ENCODE data around the gene GALNT11.
"Not testable (repeated sequence)": the region's sequence is repeated elsewhere in the genome, so short reads cannot be mapped to it uniquely, and the experiment has no call there.

GALNT11 gene

DNA sequence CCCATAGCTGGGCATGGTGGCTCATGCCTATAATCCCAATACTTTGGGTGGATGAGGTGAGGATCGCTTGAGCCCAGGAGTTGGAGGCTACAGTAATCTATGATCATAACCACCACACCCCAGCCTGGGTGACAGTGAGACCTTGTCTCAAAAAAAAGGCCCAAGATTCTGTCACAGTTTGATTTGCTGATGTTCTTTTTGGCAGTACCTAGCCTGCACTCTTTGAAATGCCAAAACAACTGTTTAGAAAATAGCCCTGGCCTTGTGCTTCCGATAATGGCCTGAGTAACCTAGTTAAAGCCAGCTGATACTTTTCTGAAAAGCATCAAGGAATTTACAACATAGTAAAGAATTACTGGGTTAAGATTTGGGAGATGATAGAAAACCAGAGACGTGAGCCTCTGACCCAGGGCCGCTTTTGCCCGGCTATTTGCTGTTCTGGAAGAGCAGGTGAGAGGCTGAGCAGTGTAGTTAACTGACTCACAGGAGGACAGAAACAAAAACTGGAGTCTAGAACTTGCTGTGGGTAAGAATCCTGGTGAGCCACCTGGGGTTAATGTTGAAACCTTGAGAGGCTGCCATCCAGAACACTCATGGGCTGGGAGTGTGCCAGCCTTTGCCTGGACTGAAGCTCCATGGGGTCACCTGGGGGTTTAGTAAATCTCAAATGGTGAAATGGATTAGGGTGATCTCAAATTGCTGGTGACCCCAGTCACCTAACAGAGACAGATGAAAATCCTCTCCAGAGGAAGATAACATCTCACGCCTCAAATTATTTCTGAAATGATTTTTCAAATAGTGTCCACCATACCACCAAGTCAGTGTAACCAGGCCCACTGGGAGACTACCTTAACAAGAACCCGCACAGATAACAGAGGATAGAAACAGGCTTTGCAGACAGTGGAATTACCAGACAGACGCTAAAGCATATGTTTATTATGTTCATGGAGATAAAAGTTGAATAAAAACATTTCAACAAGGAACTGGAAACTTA is 51.8 kb downstream of the GALNT11 start:
- no peak for DNase-seq

DNA sequence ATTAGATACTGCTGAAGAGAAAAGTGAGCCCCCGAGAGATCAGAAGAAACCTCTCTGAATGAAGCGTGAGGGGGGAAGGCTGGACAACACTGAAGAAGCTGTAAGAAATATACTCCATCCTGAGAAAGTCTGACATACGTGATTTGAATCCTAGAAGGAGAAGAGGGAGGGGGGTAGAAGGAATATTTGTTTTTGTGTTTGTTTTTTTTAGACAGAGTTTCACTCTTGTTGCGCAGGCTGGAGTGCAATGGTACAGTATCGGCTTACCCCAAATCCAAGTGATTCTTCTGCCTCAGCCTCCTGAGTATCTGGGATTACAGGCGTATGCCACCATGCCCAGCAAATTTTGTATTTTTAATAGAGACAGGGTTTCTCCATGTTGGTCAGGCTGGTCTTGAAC is 52.6 kb downstream of the GALNT11 start:
- DNase-seq, result no peak

- DNase-seq, result no peak
These were observed 53.3 kb downstream of the GALNT11 start for GRCh38 chr7:152078786-152079185.

GRCh38 chr7:152081088-152081487 is 55.6 kb downstream of the GALNT11 start:
- no peak for DNase-seq

- not testable (repeated sequence) for DNase-seq
These were observed 56.7 kb downstream of the GALNT11 start for GRCh38 chr7:152082073-152082721.

- no peak for DNase-seq
These were observed 59.7 kb downstream of the GALNT11 start for GRCh38 chr7:152085131-152085530.

GRCh38 chr7:152086513-152086912 is 61.0 kb downstream of the GALNT11 start:
- DNase-seq, result no peak

DNA sequence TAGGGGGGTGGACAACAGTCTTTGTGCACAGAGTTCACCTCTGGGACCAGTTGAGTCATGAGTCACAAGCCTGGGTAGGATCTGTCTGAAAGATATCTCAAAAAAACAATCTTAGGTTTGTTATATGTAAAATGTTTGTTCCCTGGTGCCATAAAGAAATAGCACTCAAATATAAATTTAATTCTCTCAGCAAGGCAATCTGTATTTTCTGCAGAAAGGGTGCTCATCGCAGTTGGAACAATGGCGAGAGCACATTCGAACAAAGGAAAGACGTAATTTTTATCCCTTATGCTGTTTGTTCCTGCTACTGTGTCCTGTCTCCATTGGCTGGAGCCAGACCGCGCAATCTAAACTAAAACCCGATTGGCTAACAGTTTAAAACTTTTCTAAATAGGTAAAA is 63.7 kb downstream of the GALNT11 start:
- no peak for DNase-seq

DNA sequence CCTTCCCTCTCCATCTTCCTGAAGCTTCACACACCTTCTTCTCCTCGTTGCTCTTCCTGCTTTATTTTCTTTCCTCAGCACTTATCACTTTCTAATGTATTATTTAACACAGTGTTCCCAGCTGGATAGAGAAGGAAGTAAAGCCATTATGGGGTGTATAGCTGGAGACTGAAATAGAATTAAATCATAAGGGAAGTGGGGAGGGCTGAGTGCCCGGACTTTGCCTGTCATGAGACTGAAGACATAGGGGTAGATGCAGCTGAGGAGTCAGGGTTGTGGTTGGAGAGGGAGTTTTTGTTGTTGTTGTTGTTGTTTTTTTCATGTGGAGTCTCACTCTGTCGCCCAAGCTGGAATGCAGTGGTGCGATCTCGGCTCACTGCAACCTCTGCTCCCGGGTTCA is 65.3 kb downstream of the GALNT11 start:
- no peak for DNase-seq

DNA sequence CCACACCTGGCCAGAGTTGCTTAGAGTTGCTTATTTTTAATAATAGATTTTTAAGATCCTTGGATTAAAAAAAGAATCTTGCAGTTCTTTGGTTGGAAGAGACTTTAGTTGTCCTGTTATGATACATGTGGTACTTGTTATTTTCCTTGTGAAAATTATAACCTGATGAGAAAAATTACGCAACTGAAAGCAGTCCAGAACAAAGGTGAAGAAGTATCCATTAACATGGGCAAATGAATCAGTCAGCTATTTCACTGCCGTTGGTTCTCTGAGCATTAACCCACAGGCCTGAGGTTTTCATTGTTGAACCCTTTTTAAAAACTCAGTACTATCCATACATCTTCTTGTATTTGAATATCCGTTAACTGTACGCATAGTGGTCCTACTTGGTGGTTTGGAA is 68.2 kb downstream of the GALNT11 start:
- DNase-seq, result no peak

GRCh38 chr7:152095771-152096170 is 70.3 kb downstream of the GALNT11 start:
- DNase-seq, result no peak

DNA sequence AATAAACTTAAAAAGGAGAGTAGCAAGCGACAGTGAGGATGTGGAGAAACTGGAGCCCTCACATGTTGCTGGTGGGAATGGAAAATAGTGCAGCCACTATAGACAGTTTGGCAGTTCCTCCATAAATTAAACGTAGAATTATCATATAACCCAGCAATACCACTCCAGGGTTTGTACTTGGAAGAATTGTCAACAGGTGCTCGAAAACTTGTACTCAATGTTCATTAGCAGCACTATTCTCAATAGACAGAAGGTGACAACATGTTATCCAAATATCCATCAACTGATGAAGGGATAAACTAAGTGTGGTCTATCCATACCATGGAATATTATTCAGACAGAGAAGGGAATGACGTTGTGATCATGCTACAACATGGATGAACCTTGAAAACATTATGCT is 71.9 kb downstream of the GALNT11 start:
- DNase-seq, result no peak

GRCh38 chr7:152103066-152103465 is 77.6 kb downstream of the GALNT11 start:
- no peak for DNase-seq

DNA sequence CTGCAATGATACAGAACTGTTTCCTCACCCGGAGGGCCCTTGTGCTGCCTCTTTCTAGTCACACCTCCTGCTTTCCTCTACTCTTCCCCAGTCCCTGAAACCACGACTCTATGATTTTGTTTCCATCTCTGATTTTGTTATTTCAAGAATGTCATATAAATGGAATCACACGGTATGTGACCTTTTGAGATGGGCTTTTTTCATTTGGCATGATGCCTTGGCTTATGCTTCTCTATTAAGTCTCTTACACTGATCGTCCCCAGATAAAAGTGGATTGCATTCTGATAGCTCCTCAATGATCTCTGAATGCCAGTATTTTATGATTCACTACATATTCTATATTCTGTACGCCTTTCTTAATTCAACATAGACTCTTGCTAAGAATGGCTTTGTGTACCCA is 78.2 kb downstream of the GALNT11 start:
- no peak for DNase-seq

GRCh38 chr7:152105205-152105604 is 79.7 kb downstream of the GALNT11 start:
- no peak for DNase-seq

GRCh38 chr7:152106990-152107389 is 81.5 kb downstream of the GALNT11 start:
- DNase-seq, result no peak

- DNase-seq, result no peak
These were observed 82.5 kb downstream of the GALNT11 start for GRCh38 chr7:152107945-152108344.

- no peak for DNase-seq
These were observed 82.9 kb downstream of the GALNT11 start for GRCh38 chr7:152108359-152108758.

- DNase-seq, result no peak
These were observed 87.4 kb downstream of the GALNT11 start for GRCh38 chr7:152112829-152113228.

DNA sequence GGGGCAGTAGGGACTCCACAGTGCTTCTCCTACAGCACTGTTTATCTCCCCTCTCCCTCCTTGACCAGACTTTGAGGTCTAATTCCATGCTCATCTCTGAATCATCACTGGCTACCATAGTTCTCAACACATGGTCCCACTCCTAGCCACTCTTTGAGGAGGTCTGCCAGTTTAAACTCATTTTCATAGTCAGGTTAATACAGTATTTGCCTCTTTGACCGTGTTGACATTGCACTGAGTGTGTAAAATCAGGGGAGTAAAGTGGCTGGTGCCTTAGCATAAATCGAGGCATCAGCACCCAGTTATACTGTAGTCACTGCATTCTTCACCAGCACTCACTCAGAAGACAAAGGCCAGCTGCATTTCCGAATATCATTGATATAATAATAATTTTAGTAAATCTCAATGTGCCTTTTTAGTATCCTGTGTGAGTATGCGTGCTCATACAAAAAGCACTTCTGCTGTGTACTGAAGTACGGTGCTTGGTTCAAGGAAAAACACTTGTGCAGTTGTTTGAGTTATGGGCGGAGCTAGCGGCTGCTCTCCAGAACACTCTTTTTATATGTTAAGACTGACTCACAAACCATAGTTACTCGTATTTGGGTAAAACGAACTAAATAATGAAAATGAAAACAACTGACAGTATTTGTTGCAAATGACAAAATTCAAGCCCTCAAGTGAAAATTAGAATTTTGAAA is 89.7 kb downstream of the GALNT11 start:
- DNase-seq, result no peak

DNA sequence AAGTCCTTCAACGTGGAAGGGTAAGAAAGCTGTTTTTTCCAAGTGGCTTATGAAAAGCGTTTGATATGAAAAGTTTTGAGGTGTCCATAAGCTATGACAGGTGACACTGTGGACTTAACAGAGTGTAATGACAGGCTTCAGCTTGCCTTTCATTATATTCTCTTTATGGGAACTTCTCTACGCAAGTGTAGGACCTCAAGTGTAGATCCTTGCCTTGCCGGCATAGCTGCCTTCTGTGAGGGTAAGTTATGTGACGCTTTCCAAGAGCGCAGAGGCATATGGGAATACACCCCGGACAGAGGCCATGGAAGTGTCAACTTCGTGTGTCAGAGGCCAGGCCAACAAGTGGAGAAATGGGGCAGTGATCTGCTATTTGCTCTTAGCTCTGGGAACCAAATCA is 91.9 kb downstream of the GALNT11 start:
- DNase-seq, result no peak

- DNase-seq, result no peak
These were observed 94.7 kb downstream of the GALNT11 start for GRCh38 chr7:152120210-152120609.

DNA sequence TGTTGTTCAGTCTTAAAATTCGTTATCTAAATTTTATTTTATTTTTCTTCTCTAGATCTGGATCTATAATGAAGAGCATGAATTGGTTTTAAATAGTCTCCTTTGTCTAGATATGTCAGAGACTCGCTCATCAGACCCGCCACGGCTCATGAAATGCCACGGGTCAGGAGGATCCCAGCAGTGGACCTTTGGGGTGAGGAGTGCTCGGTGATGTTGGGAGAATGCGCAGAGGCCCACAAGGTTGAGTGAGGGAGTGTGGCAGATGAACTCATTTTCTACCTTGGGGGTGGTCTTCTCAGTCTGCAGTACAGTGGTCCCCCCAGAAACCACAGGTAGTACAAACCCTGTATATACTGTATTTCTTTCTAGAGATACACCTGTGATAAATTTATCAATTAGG is 95.3 kb downstream of the GALNT11 start:
- no peak for DNase-seq

DNA sequence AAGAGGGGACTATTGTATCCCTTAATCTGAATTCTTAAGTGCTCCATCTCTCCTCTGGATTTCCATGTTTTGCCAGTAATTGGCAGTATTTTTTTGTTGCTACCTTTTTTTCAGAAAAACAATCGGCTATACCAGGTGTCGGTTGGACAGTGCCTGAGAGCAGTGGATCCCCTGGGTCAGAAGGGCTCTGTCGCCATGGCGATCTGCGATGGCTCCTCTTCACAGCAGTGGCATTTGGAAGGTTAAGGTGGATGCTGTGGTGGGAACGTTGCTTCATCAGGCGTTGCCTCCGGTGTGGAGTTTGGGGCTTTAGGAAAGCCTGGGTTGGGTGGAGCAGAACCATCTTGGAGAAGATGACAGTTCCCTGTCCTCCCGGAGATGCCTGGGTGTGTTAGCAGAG is 96.0 kb downstream of the GALNT11 start:
- no peak for DNase-seq
